ENCODE results near the gene TSPAN3.

The TSPAN3 gene

GRCh38 chr15:77020348-77021087, 50.4 kb downstream of the TSPAN3 start:
- Histone ChIP-seq H2BK120ac (ENCODE audit: low read depth, low read length) (no peak overlapping the region), H3K14ac (ENCODE audit: low read length) (no peak overlapping the region), H3K9me3 (replicated peaks in 1 of 2; ENCODE audit: control insufficient read depth in 2 of 2, insufficient read depth in 1 of 2, low read depth in 1 of 2, low read length in 2 of 2) (peaks cover 0 to 2% of the 10 kb centered on the region in 2 donors), H3K18ac (ENCODE audit: low read length) (peak overlapping the region; percentile 77), H2AFZ (ENCODE audit: low read length) (no peak overlapping the region), H2AK5ac (ENCODE audit: low read depth, low read length) (peak overlapping the region; percentile 83), H3K9ac (ENCODE audit: low read depth, low read length, poor library complexity) (peak overlapping the region; percentile 39), H3K4me2 (ENCODE audit: insufficient read depth, low read length, poor library complexity, severe bottlenecking) (no peak overlapping the region), H2BK12ac (ENCODE audit: low read length) (no peak overlapping the region), H4K91ac (ENCODE audit: low read depth, low read length, poor library complexity) (no peak overlapping the region), H3K23ac (ENCODE audit: low read depth, low read length, poor library complexity) (peak overlapping the region; percentile 86), H2BK5ac (ENCODE audit: low read length) (no peak overlapping the region), H3K4me3 (ENCODE audit: low read length in 2 of 2) (peak overlapping the region in 1 of 2 donors; percentile 33), H3K36me3 (replicated peaks in 1 of 2; ENCODE audit: control insufficient read depth in 2 of 2, insufficient read depth in 2 of 2, low read length in 2 of 2) (peaks cover 0 to 2% of the 10 kb centered on the region in 2 donors), H2BK15ac (ENCODE audit: low read length) (peak overlapping the region; percentile 38), H3K27me3 (ENCODE audit: control insufficient read depth in 3 of 3, insufficient read depth in 3 of 3, low read depth in 1 of 3, low read length in 3 of 3) (peaks cover 0 to 38% (median 3%) of the 10 kb centered on the region in 3 experiments), H3K4me1 (ENCODE audit: control insufficient read depth in 2 of 2, insufficient read depth in 1 of 2, low read depth in 1 of 2, low read length in 2 of 2) (peaks cover 0 to 1% of the 10 kb centered on the region in 2 donors), H3K79me1 (ENCODE audit: low read depth, low read length) (no peaks in the 10 kb centered on the region), H3K4ac (ENCODE audit: low read length) (no peak overlapping the region), H3K27ac (replicated peaks; ENCODE audit: low read length) (no peak overlapping the region), H4K8ac (ENCODE audit: low read depth, low read length) (peak overlapping the region; percentile 77)
- DNase-seq (ENCODE audit: low spot score), result no peak
- no CpG with 5 or more reads among the region's 6 CpGs for WGBS, 2 donors (ENCODE audit: extremely low coverage in 2 of 2, insufficient read length in 2 of 2, insufficient replicate concordance in 1 of 2)

GRCh38 chr15:77019521-77020331, 51.2 kb downstream of the TSPAN3 start:
- no peak overlapping the region for H2BK12ac ChIP-seq (ENCODE audit: low read length)

GRCh38 chr15:77018796-77019505, 52.0 kb downstream of the TSPAN3 start:
- peak overlapping the region; percentile 30 for H2AFZ ChIP-seq (ENCODE audit: low read length)
- no peaks in the 10 kb centered on the region for H3K79me1 ChIP-seq (ENCODE audit: low read depth, low read length)
- H3K36me3 ChIP-seq (replicated peaks in 1 of 2; ENCODE audit: control insufficient read depth in 2 of 2, insufficient read depth in 2 of 2, low read length in 2 of 2), result peaks cover 0 to 2% of the 10 kb centered on the region in 2 donors
- H3K14ac ChIP-seq (ENCODE audit: low read length), result no peak overlapping the region
- H3K4me3 ChIP-seq (ENCODE audit: low read length in 2 of 2), result no peak overlapping the region
- H4K8ac ChIP-seq (ENCODE audit: low read depth, low read length), result no peak overlapping the region
- no peak overlapping the region for H3K4ac ChIP-seq (ENCODE audit: low read length)
- H2BK5ac ChIP-seq (ENCODE audit: low read length), result peak overlapping the region; percentile 59
- H3K9me3 ChIP-seq (replicated peaks in 1 of 2; ENCODE audit: control insufficient read depth in 2 of 2, insufficient read depth in 1 of 2, low read depth in 1 of 2, low read length in 2 of 2), result peaks cover 0 to 2% of the 10 kb centered on the region in 2 donors
- no peak overlapping the region for H3K23ac ChIP-seq (ENCODE audit: low read depth, low read length, poor library complexity)
- H3K27ac ChIP-seq (replicated peaks; ENCODE audit: low read length), result no peak overlapping the region
- H3K27me3 ChIP-seq (ENCODE audit: control insufficient read depth in 3 of 3, insufficient read depth in 3 of 3, low read depth in 1 of 3, low read length in 3 of 3), result peaks cover 0 to 53% (median 3%) of the 10 kb centered on the region in 3 experiments
- no peak overlapping the region for H2BK12ac ChIP-seq (ENCODE audit: low read length)
- no peak overlapping the region for H4K91ac ChIP-seq (ENCODE audit: low read depth, low read length, poor library complexity)
- peak overlapping the region; percentile 39 for H3K18ac ChIP-seq (ENCODE audit: low read length)
- H3K9ac ChIP-seq (ENCODE audit: low read depth, low read length, poor library complexity), result no peak overlapping the region
- no peaks in the 10 kb centered on the region for H3K4me1 ChIP-seq (ENCODE audit: control insufficient read depth in 2 of 2, insufficient read depth in 1 of 2, low read depth in 1 of 2, low read length in 2 of 2)
- H3K4me2 ChIP-seq (ENCODE audit: insufficient read depth, low read length, poor library complexity, severe bottlenecking), result no peak overlapping the region
- no peak overlapping the region for H2BK120ac ChIP-seq (ENCODE audit: low read depth, low read length)
- no peak for DNase-seq (ENCODE audit: low spot score)
- peak overlapping the region; percentile 90 for H2BK15ac ChIP-seq (ENCODE audit: low read length)
- no CpG with 5 or more reads among the region's 11 CpGs for WGBS, 2 donors (ENCODE audit: extremely low coverage in 2 of 2, insufficient read length in 2 of 2, insufficient replicate concordance in 1 of 2)
- peak overlapping the region; percentile 83 for H2AK5ac ChIP-seq (ENCODE audit: low read depth, low read length)

More at GRCh38 chr15:77019521-77020331, 51.2 kb downstream of the TSPAN3 start:
- Histone ChIP-seq H2AFZ (ENCODE audit: low read length) (peak overlapping the region; percentile 30), H2BK15ac (ENCODE audit: low read length) (peak overlapping the region; percentile 38), H3K4me1 (ENCODE audit: control insufficient read depth in 2 of 2, insufficient read depth in 1 of 2, low read depth in 1 of 2, low read length in 2 of 2) (peaks cover 0 to 1% of the 10 kb centered on the region in 2 donors), H3K9ac (ENCODE audit: low read depth, low read length, poor library complexity) (peak overlapping the region; percentile 50), H3K18ac (ENCODE audit: low read length) (peak overlapping the region; percentile 77), H3K27me3 (ENCODE audit: control insufficient read depth in 3 of 3, insufficient read depth in 3 of 3, low read depth in 1 of 3, low read length in 3 of 3) (peaks cover 0 to 45% (median 3%) of the 10 kb centered on the region in 3 experiments), H3K9me3 (replicated peaks in 1 of 2; ENCODE audit: control insufficient read depth in 2 of 2, insufficient read depth in 1 of 2, low read depth in 1 of 2, low read length in 2 of 2) (peaks cover 0 to 2% of the 10 kb centered on the region in 2 donors), H3K4me3 (ENCODE audit: low read length in 2 of 2) (peak overlapping the region in 1 of 2 donors; percentile 19), H3K36me3 (replicated peaks in 1 of 2; ENCODE audit: control insufficient read depth in 2 of 2, insufficient read depth in 2 of 2, low read length in 2 of 2) (peaks cover 0 to 2% of the 10 kb centered on the region in 2 donors), H2BK5ac (ENCODE audit: low read length) (peak overlapping the region; percentile 59), H2AK5ac (ENCODE audit: low read depth, low read length) (peak overlapping the region; percentile 83), H4K8ac (ENCODE audit: low read depth, low read length) (no peak overlapping the region), H3K4me2 (ENCODE audit: insufficient read depth, low read length, poor library complexity, severe bottlenecking) (no peak overlapping the region), H3K79me1 (ENCODE audit: low read depth, low read length) (no peaks in the 10 kb centered on the region), H3K23ac (ENCODE audit: low read depth, low read length, poor library complexity) (peak overlapping the region; percentile 86), H2BK120ac (ENCODE audit: low read depth, low read length) (no peak overlapping the region), H3K4ac (ENCODE audit: low read length) (no peak overlapping the region), H4K91ac (ENCODE audit: low read depth, low read length, poor library complexity) (no peak overlapping the region), H3K14ac (ENCODE audit: low read length) (no peak overlapping the region), H3K27ac (replicated peaks; ENCODE audit: low read length) (no peak overlapping the region)
- DNase-seq (ENCODE audit: low spot score), result no peak
- no CpG with 5 or more reads among the region's 12 CpGs for WGBS, 2 donors (ENCODE audit: extremely low coverage in 2 of 2, insufficient read length in 2 of 2, insufficient replicate concordance in 1 of 2)

Data from neuronal stem cell (in vitro differentiated cells).